Hindlimb muscle (tissue), 1 donor: ENCODE data around the gene CNTF. TPM values are rescaled to one million over a fixed set of nuclear protein-coding genes. Genes with fewer than 3 reads are reported as not detected.
A peak's percentile ranks its signal among the peaks of the same experiment; 100 is the strongest.
"Not testable (repeated sequence)": the region's sequence is repeated elsewhere in the genome, so short reads cannot be mapped to it uniquely, and the experiment has no call there.

ENCODE experiments used
- DNase-seq: peaks from one replicate; pipeline ENCODE4 v3.0.0-alpha.2; 2013
- polyA plus RNA-seq: library from polyadenylated mRNA; unstranded; fragments of 120-200 nt; gene quantifications from one replicate; pipeline ENCODE4 v1.2.1, GENCODE V29; 2013; ENCODE audit not compliant: insufficient read length

The CNTF gene
- polyA plus RNA-seq, result 0.61 TPM

DNA sequence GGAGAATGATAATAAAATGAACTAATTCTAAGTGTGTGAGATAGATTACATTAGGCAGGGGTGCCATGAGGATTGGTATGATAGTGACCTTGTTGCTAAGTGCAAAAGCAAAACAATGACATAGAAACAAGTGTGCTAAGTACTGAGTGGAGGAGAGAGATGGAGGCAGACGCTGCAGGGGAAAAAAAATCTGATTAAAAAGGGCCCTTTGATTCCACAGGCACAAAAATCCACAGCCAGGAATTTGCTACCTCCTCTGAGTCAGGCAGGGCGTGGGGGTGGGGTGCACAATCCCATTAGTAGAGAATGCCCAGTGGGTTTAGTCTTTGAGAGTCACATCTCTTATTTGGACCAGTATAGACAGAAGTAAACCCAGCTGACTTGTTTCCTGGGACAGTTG, at the start of gene CNTF:
Gene CNTF, plus strand, starts transcription at position 322 of the 400 bp plus-strand sequence. CDS start 88 bp downstream, outside the sequence.
- DNase-seq, result no peak

GRCh38 chr11:58572906-58573305, 49.6 kb upstream of the CNTF start:
- DNase-seq, result not testable (repeated sequence)

DNA sequence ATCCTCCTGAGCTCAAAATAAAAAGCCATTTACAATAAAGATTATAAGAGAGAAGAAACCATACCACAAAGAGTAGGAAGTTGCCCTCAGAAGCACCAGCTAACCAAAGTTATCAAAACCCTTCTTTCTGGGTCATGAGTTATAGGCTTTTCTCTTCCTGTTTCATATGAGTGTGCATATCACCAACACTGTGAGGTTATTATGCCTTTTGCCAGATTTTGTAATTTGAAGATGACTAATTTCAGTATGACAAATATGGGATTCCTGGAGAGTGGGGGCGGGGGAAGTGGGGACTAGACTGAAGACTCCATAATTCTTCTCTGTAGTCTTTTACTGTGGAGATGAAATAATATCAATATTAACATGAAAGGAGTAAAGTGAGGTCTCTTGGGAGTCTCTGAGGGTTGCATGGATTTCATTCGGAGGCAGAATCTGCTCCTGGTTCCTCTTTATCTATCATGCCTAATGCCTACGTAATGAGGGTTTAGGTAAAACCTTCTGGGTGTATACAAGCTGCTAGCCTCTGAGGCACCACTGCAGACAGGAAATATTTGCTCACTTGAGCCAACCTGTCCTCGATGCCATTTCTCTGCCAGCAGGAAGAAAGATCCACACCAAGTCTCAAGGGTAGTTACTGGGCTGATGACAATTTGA, 48.9 kb upstream of the CNTF start:
- DNase-seq, result no peak

GRCh38 chr11:58574881-58575280, 47.6 kb upstream of the CNTF start:
- no peak for DNase-seq

DNA sequence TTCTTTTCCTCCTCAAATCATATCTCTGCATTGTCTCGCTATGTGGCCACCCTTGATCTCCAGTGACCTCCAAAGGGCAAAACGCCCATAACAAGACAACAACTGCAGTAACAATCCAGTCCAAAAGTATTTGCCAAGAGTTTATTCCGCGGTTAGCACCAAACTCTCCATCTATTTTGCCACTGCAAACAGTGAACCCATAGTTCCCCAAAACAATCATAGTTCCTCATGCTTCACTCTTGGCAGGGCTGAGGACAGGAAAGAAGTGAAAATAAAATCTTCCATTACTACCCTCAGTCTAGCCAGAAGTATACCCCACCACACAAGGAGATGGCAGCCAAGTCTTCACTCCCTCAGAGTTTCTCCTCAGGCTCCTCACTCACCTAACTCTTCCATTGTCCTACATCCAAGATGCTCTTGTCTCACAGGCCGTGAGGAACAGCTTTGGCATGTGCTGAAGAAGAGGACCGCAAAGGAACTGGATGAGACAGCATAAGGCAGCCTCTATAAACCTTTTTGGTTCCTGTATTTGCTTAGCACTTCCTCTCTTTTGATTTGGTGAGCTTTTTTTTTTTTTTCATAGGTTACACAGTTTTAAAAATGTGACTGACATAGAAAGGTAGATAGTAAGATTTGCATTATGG, 47.0 kb upstream of the CNTF start, which contains the start of gene LPXN:
Gene LPXN, minus strand, starts transcription at position 480 of the 644 bp plus-strand sequence. Its CDS starts 84 bp downstream, at position 396.
- no peak for DNase-seq

- DNase-seq, result peak; percentile 58
Measured at GRCh38 chr11:58576887-58577471, 45.5 kb upstream of the CNTF start.

GRCh38 chr11:58577555-58578135, 44.8 kb upstream of the CNTF start:
- no peak for DNase-seq

- DNase-seq, result peak; percentile 97
Measured at GRCh38 chr11:58578136-58578634, 44.3 kb upstream of the CNTF start.

GRCh38 chr11:58578635-58579191, 43.8 kb upstream of the CNTF start, which contains the start of gene ZFP91:
TSS of gene ZFP91 (plus strand) at chr11:58579063. CDS start at chr11:58579282, 219 bp downstream.
- DNase-seq, result peak; percentile 98

GRCh38 chr11:58579192-58580129, 43.0 kb upstream of the CNTF start:
- peak; percentile 94 for DNase-seq

- DNase-seq, result no peak
Measured at GRCh38 chr11:58580311-58580710, 42.2 kb upstream of the CNTF start.

- no peak for DNase-seq
Measured at GRCh38 chr11:58582437-58582836, 40.0 kb upstream of the CNTF start.

DNA sequence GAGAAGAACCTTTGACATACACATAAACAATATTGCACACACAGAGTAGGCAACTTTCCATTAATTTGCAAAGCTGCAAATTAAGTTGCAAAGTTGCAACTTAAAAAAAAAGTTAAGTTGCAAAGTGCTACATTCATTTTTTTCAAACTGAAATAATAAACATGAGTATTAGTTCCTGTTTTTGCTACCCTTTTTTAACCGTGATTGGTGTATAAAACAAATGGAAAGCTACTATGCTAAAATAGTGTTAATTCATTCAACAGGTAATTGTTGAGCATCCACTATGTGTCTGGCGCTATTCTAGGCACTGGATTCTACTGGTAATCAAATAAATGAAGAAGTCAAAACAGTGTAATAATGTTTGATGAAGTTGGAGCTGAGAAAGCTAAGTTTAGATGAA, 35.5 kb upstream of the CNTF start:
- no peak for DNase-seq

- no peak for DNase-seq
Measured at GRCh38 chr11:58591659-58592058, 30.8 kb upstream of the CNTF start.

- no peak for DNase-seq
Measured at GRCh38 chr11:58592760-58593472, 29.5 kb upstream of the CNTF start.

DNA sequence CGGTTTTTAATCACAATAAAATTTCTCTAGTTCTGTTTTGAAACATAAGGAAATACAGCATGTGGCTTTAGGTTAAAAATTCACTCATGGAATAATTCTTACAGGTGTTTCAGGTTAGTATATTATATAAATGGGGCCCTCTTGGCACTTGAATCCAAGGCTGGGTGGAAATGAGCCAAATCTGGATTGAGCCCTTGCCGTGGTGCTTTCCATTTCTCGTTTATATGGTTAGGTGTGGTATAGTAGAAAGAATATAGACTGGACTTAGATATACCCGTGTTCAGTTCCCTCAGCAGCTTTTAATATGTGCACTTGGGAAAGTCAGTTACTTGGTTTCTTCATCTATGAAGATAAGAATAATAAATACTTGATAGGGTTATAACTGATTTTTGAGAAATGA, 27.6 kb upstream of the CNTF start:
- DNase-seq, result no peak

DNA sequence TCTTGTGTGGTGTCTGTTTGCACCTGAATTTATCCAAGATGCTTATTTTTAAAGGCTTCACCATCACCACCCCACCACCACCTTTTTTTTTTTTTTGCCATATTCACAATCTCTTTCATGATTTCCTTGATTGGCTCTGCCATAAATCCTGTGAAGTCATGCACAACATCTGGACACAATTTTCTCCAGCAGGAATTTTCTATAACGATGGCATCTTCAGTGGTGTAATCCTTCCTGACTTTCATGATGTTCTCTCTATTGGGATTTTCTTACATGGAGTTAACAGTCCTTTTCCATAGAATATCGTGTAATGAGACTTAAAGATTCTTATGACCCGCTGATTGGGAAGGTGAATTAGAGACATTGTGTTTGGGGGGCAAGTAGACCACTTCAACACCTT, 25.8 kb upstream of the CNTF start:
- no peak for DNase-seq

DNA sequence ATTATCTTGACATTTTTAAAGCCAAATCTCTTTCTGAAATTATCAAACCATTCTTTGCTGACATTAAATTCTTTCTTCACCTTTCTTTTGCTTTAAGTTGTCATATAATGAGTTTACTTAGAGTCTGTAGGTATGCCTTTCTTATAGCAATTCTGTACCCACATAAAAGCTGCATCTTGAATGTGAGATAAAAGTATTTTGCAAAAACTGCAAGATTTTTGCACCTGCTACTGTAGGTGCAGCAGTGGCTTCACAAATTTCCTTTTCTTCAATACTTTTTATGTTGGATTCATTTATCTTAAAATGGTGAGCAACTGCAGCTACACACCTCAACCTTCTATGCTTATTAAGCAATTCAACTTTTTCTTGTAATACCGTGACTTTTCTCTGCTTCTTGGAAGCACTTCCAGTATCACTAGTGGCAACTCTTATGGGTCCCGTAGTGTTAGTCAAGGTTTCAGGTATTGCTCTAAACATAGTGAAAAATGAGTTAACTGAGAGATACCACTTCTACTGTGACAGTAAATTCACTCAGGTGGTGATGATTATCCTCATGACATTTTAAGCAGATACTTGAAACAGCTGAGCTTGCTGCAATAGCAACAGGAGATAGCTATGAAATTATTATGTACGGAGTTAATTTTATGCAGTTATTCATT, 24.9 kb upstream of the CNTF start:
- DNase-seq, result no peak

DNA sequence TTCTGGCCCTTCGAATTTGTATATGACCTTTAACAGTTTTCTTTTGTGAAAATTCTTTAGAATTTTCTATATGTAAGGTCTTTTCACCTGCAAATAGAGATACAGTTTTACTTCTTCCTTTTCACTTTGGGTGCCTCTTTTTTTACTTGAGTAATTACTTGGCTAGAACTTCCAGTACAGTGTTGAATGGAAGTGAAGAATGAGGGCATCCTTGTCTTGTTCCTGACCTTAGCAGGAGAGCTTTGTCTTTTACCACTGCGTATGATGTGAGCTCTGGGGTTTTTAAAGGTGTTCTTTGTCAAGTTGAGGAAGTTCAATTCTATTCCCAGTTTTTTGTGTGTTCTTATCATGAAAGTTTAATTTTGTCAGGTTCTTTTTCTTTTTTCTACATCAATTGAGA, 22.0 kb upstream of the CNTF start:
- DNase-seq, result no peak
